NT2/D1 (cell line): ENCODE results near the gene LRP6.

Source experiments
- SUZ12 ChIP-seq: IDR thresholded peaks from 2 replicates; pipeline ENCODE4 v1.6.1; 2011; ENCODE audit not compliant: insufficient read length, insufficient read depth; ENCODE audit errors: extremely low read depth
- YY1 ChIP-seq: IDR thresholded peaks from 2 replicates; pipeline ENCODE4 v1.6.1; 2011; ENCODE audit not compliant: insufficient read length, insufficient read depth

DNA sequence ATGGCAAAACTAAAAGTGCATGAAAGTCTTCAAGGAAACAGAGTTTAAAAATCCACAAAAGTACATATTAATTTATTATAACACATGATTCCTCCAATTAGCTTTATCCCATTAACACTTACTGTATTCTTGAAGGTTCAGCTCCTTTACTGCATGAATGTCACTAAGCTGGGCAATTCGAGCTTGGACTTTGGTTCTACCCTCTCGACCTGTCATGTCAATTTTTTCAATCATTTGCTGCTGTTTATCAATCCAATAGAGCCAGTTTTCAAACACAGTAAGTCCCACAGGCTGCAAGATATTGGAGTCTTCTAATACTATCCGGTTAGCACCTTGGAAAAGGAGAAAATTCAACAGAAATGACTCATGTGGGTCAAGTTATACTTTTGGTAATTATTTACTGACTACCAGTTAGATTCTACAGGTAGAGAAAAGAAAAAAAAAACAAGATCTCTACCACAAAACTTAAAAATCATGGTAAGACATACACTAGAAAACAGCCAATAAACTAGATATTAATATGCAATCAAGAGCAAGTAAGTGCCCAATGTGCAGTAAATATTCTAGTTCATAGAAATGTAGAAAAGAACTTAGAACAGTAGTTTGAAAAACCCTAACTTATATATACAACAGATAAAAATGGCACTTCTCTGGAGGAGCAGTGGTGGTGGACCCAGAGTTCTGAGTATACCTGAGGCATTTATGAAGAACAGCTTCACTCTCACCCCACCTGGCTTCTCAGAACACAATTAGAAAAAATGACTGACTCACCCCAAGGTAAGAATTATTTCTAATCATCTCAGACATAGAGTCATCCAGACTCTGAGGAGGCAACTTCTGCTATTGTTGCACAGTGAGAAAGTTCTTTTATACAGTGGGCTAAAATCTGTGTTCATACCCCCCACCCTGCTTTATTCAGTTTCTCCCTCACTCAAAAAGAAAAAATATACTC is 128.4 kb downstream of the LRP6 start:
- TF ChIP-seq SUZ12 (no peak), YY1 (no peak)
